SK-N-MC (cell line): Measurements from ENCODE around the gene TP73.

Experiments used
- EZH2 ChIP-seq: fragments of 200-600 bp; sonication (generic); IDR thresholded peaks from one replicate; pipeline ENCODE4 v1.6.1; 2017; ENCODE audit warnings: antibody characterized with exemption
- FOXP2 ChIP-seq: optimal IDR thresholded peaks from 2 replicates; pipeline ENCODE3; 2011; ENCODE audit warnings: mild to moderate bottlenecking, moderate library complexity; ENCODE audit not compliant: insufficient read depth; ENCODE audit errors: extremely low read length, control extremely low read depth
- POLR2AphosphoS5 ChIP-seq: IDR thresholded peaks from 2 replicates; pipeline ENCODE4 v1.6.1; 2012; ENCODE audit warnings: mild to moderate bottlenecking, low read depth, low read length, borderline replicate concordance

DNA sequence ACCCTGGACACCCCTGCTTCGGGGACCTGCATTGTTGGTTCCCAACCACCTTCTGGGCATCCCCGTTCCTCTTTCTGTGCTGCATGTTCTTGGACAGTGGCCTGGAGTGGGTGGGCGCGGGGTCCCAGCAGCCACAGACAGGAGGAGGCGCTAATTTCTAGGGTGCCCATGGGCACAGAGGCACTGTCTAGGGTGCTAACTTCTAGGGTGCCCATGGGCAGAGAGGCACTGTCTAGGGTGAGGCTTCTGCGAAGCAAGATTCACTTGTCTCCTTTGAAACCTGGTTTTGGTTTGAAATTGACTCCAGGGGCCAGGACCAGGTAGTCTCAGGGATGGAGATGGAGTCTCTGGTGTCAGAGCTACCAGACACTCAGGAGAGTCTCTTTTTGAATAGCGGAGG is 40.2 kb upstream of the TP73 start:
- no peak for TF ChIP-seq POLR2AphosphoS5
- TF ChIP-seq EZH2 = no peak
- no peak for TF ChIP-seq FOXP2
